Measurements from ENCODE around the gene TTYH1.

GRCh38 chr19:54481326-54481930 lies 66.2 kb downstream of the TTYH1 start:
- TF ChIP-seq CTCF (IDR thresholded peaks at IDR 0.05) (peak; percentile 70), NRF1 (IDR thresholded peaks at IDR 0.05; ENCODE audit: low read depth, low read length) (no peak), PBX3 (IDR thresholded peaks at IDR 0.05) (no peak), FOXM1 (IDR thresholded peaks at IDR 0.05; ENCODE audit: low read depth) (no peak), YY1 (IDR thresholded peaks at IDR 0.05; ENCODE audit: low read depth) (no peak)

Measured in SK-N-SH (cell line).